ENCODE results near the gene L3MBTL4.

- no peak for TF ChIP-seq MXI1 (IDR thresholded peaks at IDR 0.05; ENCODE audit: low read depth, low read length)
- no peak for TF ChIP-seq EZH2phosphoT487 (IDR thresholded peaks at IDR 0.05; ENCODE audit: borderline replicate concordance, low read depth)
- TF ChIP-seq, protein P1, sequence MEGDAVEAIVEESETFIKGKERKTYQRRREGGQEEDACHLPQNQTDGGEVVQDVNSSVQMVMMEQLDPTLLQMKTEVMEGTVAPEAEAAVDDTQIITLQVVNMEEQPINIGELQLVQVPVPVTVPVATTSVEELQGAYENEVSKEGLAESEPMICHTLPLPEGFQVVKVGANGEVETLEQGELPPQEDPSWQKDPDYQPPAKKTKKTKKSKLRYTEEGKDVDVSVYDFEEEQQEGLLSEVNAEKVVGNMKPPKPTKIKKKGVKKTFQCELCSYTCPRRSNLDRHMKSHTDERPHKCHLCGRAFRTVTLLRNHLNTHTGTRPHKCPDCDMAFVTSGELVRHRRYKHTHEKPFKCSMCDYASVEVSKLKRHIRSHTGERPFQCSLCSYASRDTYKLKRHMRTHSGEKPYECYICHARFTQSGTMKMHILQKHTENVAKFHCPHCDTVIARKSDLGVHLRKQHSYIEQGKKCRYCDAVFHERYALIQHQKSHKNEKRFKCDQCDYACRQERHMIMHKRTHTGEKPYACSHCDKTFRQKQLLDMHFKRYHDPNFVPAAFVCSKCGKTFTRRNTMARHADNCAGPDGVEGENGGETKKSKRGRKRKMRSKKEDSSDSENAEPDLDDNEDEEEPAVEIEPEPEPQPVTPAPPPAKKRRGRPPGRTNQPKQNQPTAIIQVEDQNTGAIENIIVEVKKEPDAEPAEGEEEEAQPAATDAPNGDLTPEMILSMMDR (IDR thresholded peaks at IDR 0.05): no peak
- TF ChIP-seq POLR2AphosphoS5 (IDR thresholded peaks at IDR 0.05; ENCODE audit: low read depth, low read length): no peak
- no peak for TF ChIP-seq FOXM1 (IDR thresholded peaks at IDR 0.05; ENCODE audit: low read depth)
- no peak for TF ChIP-seq RAD21 (IDR thresholded peaks at IDR 0.05; ENCODE audit: low read length)
- TF ChIP-seq, protein P2, sequence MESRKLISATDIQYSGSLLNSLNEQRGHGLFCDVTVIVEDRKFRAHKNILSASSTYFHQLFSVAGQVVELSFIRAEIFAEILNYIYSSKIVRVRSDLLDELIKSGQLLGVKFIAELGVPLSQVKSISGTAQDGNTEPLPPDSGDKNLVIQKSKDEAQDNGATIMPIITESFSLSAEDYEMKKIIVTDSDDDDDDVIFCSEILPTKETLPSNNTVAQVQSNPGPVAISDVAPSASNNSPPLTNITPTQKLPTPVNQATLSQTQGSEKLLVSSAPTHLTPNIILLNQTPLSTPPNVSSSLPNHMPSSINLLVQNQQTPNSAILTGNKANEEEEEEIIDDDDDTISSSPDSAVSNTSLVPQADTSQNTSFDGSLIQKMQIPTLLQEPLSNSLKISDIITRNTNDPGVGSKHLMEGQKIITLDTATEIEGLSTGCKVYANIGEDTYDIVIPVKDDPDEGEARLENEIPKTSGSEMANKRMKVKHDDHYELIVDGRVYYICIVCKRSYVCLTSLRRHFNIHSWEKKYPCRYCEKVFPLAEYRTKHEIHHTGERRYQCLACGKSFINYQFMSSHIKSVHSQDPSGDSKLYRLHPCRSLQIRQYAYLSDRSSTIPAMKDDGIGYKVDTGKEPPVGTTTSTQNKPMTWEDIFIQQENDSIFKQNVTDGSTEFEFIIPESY (IDR thresholded peaks at IDR 0.05; ENCODE audit: borderline replicate concordance, low read depth): no peak
- TF ChIP-seq ELF1 (IDR thresholded peaks at IDR 0.05): no peak
- no peak for TF ChIP-seq TAF1 (IDR thresholded peaks at IDR 0.05; ENCODE audit: borderline replicate concordance, low read depth, low read length)
- TF ChIP-seq, protein P3, sequence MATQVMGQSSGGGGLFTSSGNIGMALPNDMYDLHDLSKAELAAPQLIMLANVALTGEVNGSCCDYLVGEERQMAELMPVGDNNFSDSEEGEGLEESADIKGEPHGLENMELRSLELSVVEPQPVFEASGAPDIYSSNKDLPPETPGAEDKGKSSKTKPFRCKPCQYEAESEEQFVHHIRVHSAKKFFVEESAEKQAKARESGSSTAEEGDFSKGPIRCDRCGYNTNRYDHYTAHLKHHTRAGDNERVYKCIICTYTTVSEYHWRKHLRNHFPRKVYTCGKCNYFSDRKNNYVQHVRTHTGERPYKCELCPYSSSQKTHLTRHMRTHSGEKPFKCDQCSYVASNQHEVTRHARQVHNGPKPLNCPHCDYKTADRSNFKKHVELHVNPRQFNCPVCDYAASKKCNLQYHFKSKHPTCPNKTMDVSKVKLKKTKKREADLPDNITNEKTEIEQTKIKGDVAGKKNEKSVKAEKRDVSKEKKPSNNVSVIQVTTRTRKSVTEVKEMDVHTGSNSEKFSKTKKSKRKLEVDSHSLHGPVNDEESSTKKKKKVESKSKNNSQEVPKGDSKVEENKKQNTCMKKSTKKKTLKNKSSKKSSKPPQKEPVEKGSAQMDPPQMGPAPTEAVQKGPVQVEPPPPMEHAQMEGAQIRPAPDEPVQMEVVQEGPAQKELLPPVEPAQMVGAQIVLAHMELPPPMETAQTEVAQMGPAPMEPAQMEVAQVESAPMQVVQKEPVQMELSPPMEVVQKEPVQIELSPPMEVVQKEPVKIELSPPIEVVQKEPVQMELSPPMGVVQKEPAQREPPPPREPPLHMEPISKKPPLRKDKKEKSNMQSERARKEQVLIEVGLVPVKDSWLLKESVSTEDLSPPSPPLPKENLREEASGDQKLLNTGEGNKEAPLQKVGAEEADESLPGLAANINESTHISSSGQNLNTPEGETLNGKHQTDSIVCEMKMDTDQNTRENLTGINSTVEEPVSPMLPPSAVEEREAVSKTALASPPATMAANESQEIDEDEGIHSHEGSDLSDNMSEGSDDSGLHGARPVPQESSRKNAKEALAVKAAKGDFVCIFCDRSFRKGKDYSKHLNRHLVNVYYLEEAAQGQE (IDR thresholded peaks at IDR 0.05; ENCODE audit: low read depth, low read length): no peak
- no peak for TF ChIP-seq NFIC (IDR thresholded peaks at IDR 0.05; ENCODE audit: borderline replicate concordance)
- TF ChIP-seq FOSL2 (IDR thresholded peaks at IDR 0.05; ENCODE audit: borderline replicate concordance, low read depth): no peak
- TF ChIP-seq GABPA (IDR thresholded peaks at IDR 0.05; ENCODE audit: low read depth): no peak
- TF ChIP-seq SMC3 (IDR thresholded peaks at IDR 0.05; ENCODE audit: low read depth, low read length): no peak
These were observed 281.9 kb downstream of the L3MBTL4 start for GRCh38 chr18:6132751-6133368.

Measured in SK-N-SH (cell line).